Esophagus (tissue), 2 donors: ENCODE results near the gene STARD3. TPM values are rescaled to one million over a fixed set of nuclear protein-coding genes. Genes with fewer than 3 reads are reported as not detected.
"Not testable (repeated sequence)": the region's sequence is repeated elsewhere in the genome, so short reads cannot be mapped to it uniquely, and the experiment has no call there.

ENCODE experiments used
- H3K27ac ChIP-seq, 2 donors: one replicate each; pipeline ENCODE4 v1.5.1; 2013; ENCODE audit warnings: low read depth in 2 of 2, mild to moderate bottlenecking in 2 of 2, inconsistent platforms in 1 of 2, low read length in 1 of 2, moderate library complexity in 1 of 2
- H3K27me3 ChIP-seq, 2 donors: one replicate each; pipeline ENCODE4 v1.6.1; 2013; ENCODE audit warnings: low read length in 2 of 2, control low read depth in 1 of 2, mild to moderate bottlenecking in 1 of 2; ENCODE audit not compliant: insufficient read depth in 2 of 2, control insufficient read depth in 1 of 2
- H3K36me3 ChIP-seq, 2 donors: one replicate each; pipeline ENCODE4 v1.6.1; 2013; ENCODE audit warnings: low read length in 1 of 2; ENCODE audit not compliant: control insufficient read depth in 2 of 2, insufficient read depth in 2 of 2
- H3K4me1 ChIP-seq, 2 donors: one replicate each; pipeline ENCODE4 v1.6.1; 2013; ENCODE audit warnings: low read length in 1 of 2; ENCODE audit not compliant: control insufficient read depth in 2 of 2, insufficient read depth in 2 of 2
- H3K4me3 ChIP-seq, 2 donors: one replicate each; pipeline ENCODE4 v1.5.1; 2013; ENCODE audit warnings: low read length in 2 of 2, mild to moderate bottlenecking in 2 of 2, low read depth in 1 of 2, moderate library complexity in 1 of 2
- H3K9me3 ChIP-seq, 2 donors: one replicate each; pipeline ENCODE4 v1.6.1; 2013; ENCODE audit warnings: mild to moderate bottlenecking in 2 of 2, low read depth in 1 of 2, low read length in 1 of 2, moderate library complexity in 1 of 2; ENCODE audit not compliant: control insufficient read depth in 2 of 2, insufficient read depth in 1 of 2
- WGBS, 2 donors: extraction: QIAGEN DNeasy Blood & Tissue Kit; methylation state at CpG; one replicate each; pipeline ENCODE4 v1.1.7; 2013; 5-methylcytosine and 5-hydroxymethylcytosine counted together
- polyA plus RNA-seq, 2 donors: library from polyadenylated mRNA; stranded (reverse); fragments of 200-250 nt; gene quantifications; one replicate each; pipeline ENCODE4 v1.2.3, GENCODE V29; 2013
- donor health status: healthy with polysubstance abuse.
- donor health status: Bipolar disorder and iron deficiency.

Gene STARD3
- 10 to 100 TPM; 44.6 to 44.9 TPM for polyA plus RNA-seq

GRCh38 chr17:39636927-39637736, at the start of gene STARD3:
TSS of gene STARD3 (plus strand) at chr17:39637144. CDS start at chr17:39653532, 16,388 bp downstream.
- peak within 1 kb of the TSS; percentile 78 to 93 for H3K27ac ChIP-seq
- 0 to 1% methylated on average over 52 to 69 of the region's 69 CpGs for WGBS, 2 donors
- no peaks in the 10 kb centered on the region for H3K9me3 ChIP-seq
- H3K36me3 ChIP-seq, result no peaks in the 10 kb centered on the region
- H3K4me3 ChIP-seq, result peak within 1 kb of the TSS; percentile 91 to 93
- H3K4me1 ChIP-seq, result peaks cover 0 to 7% of the 10 kb centered on the region in 2 donors
- no peaks in the 10 kb centered on the region for H3K27me3 ChIP-seq

- H3K4me1 ChIP-seq, H3K27me3 ChIP-seq, H3K9me3 ChIP-seq, H3K4me3 ChIP-seq, H3K27ac ChIP-seq, H3K36me3 ChIP-seq: not testable (repeated sequence)
- WGBS, 2 donors, result 35 to 54% methylated on average over 2 of the region's 2 CpGs
These were observed 46.8 kb upstream of the STARD3 start for GRCh38 chr17:39590180-39590579.

- Histone ChIP-seq H3K27me3 (peaks cover 0 to 13% of the 10 kb centered on the region in 2 donors), H3K27ac (no peak overlapping the region)
These were observed 44.7 kb upstream of the STARD3 start for GRCh38 chr17:39591958-39592954.

GRCh38 chr17:39593371-39593770, 43.6 kb upstream of the STARD3 start:
- H3K4me1 ChIP-seq, result peaks cover 0 to 3% of the 10 kb centered on the region in 2 donors
- H3K36me3 ChIP-seq, result no peaks in the 10 kb centered on the region
- H3K27me3 ChIP-seq, result peaks cover 0 to 24% of the 10 kb centered on the region in 2 donors
- H3K9me3 ChIP-seq, result peaks cover 0 to 3% of the 10 kb centered on the region in 2 donors
- no peak overlapping the region for H3K27ac ChIP-seq
- WGBS, 2 donors, result 79% methylated on average over 2 of the region's 2 CpGs
- H3K4me3 ChIP-seq, result no peak overlapping the region

More at GRCh38 chr17:39591958-39592954, 44.7 kb upstream of the STARD3 start:
- Histone ChIP-seq H3K9me3 (no peaks in the 10 kb centered on the region), H3K4me3 (no peak overlapping the region), H3K4me1 (no peaks in the 10 kb centered on the region), H3K36me3 (no peaks in the 10 kb centered on the region)
- 3 to 4% methylated on average over 22 of the region's 22 CpGs for WGBS, 2 donors

GRCh38 chr17:39595294-39595693, 41.6 kb upstream of the STARD3 start:
- Histone ChIP-seq H3K9me3 (peaks cover 0 to 3% of the 10 kb centered on the region in 2 donors), H3K36me3 (no peaks in the 10 kb centered on the region), H3K4me3 (no peak overlapping the region), H3K27me3 (peaks cover 0 to 44% of the 10 kb centered on the region in 2 donors), H3K27ac (no peak overlapping the region), H3K4me1 (peaks cover 7 to 10% of the 10 kb centered on the region in 2 donors)
- 19 to 21% methylated on average over 4 of the region's 4 CpGs for WGBS, 2 donors

GRCh38 chr17:39595928-39596510, 40.9 kb upstream of the STARD3 start:
- Histone ChIP-seq H3K36me3 (no peaks in the 10 kb centered on the region), H3K27me3 (peaks cover 0 to 51% of the 10 kb centered on the region in 2 donors), H3K27ac (no peak overlapping the region), H3K4me3 (no peak overlapping the region), H3K9me3 (peaks cover 0 to 3% of the 10 kb centered on the region in 2 donors), H3K4me1 (peaks cover 7 to 10% of the 10 kb centered on the region in 2 donors)
- 23 to 26% methylated on average over 11 of the region's 11 CpGs for WGBS, 2 donors

GRCh38 chr17:39596543-39597267, 40.2 kb upstream of the STARD3 start:
- Histone ChIP-seq H3K9me3 (peaks cover 0 to 3% of the 10 kb centered on the region in 2 donors), H3K27me3 (peaks cover 0 to 51% of the 10 kb centered on the region in 2 donors), H3K27ac (no peak overlapping the region), H3K4me3 (no peak overlapping the region), H3K4me1 (peaks cover 7 to 10% of the 10 kb centered on the region in 2 donors), H3K36me3 (no peaks in the 10 kb centered on the region)
- 5 to 7% methylated on average over 38 to 47 of the region's 47 CpGs for WGBS, 2 donors

- Histone ChIP-seq H3K27ac (no peak overlapping the region), H3K4me3 (no peak overlapping the region), H3K9me3 (peaks cover 0 to 3% of the 10 kb centered on the region in 2 donors), H3K36me3 (no peaks in the 10 kb centered on the region), H3K4me1 (peaks cover 7 to 10% of the 10 kb centered on the region in 2 donors), H3K27me3 (peaks cover 0 to 51% of the 10 kb centered on the region in 2 donors)
- 8 to 10% methylated on average over 21 to 22 of the region's 22 CpGs for WGBS, 2 donors
These were observed 39.4 kb upstream of the STARD3 start for GRCh38 chr17:39597372-39598046.
